Heart left ventricle (tissue), 16 donors: ENCODE results near the gene MXRA8. TPM values are rescaled to one million over a fixed set of nuclear protein-coding genes. Genes with fewer than 3 reads are reported as not detected.

Experiments used
- ATAC-seq, 4 donors: fragments of 200-7000 bp; cut with Tn5 transposase; one replicate each; pipeline ENCODE4 v1.9.1; 2020 to 2022; ENCODE audit warnings: moderate library complexity in 4 of 4, mild to moderate bottlenecking in 3 of 4, moderate number of reproducible peaks in 1 of 4
- DNase-seq, 5 donors: peaks; one replicate each; pipeline ENCODE4 v3.0.0-alpha.2; 2020
- H3K27ac ChIP-seq, 12 donors: fragments of 200-600 bp; sonication (generic) in 4 of 12; one replicate each; pipeline versions ENCODE4 v1.5.0 to v1.8.0; 2016 to 2022; ENCODE audit warnings: mild to moderate bottlenecking in 2 of 12
- H3K27me3 ChIP-seq, 9 donors: fragments of 200-600 bp; sonication (generic) in 2 of 9; one replicate each; pipeline versions ENCODE4 v1.5.1 to v1.8.0; 2016 to 2022; ENCODE audit warnings: mild to moderate bottlenecking in 3 of 9
- H3K36me3 ChIP-seq, 9 donors: fragments of 200-600 bp; sonication (generic) in 2 of 9; one replicate each; pipeline versions ENCODE4 v1.5.0 to v1.8.0; 2018 to 2022; ENCODE audit warnings: mild to moderate bottlenecking in 2 of 9
- H3K4me1 ChIP-seq, 12 donors: fragments of 200-600 bp; sonication (generic) in 4 of 12; one replicate each; pipeline versions ENCODE4 v1.5.0 to v1.8.0; 2016 to 2022; ENCODE audit warnings: mild to moderate bottlenecking in 3 of 12
- H3K4me3 ChIP-seq, 12 donors: fragments of 200-600 bp; sonication (generic) in 4 of 12; one replicate each; pipeline versions ENCODE4 v1.5.0 to v1.8.0; 2017 to 2022; ENCODE audit warnings: mild to moderate bottlenecking in 9 of 12, moderate library complexity in 4 of 12
- H3K9me3 ChIP-seq, 12 donors: fragments of 200-600 bp; sonication (generic) in 4 of 12; one replicate each; pipeline versions ENCODE4 v1.5.0 to v1.8.0; 2016 to 2022; ENCODE audit warnings: mild to moderate bottlenecking in 1 of 12
- POLR2A ChIP-seq, 2 donors: fragments of 450-650 bp; IDR thresholded peaks; one replicate each; pipeline ENCODE4 v1.6.1; 2017; ENCODE audit warnings: antibody characterized with exemption in 2 of 2, mild to moderate bottlenecking in 2 of 2, moderate library complexity in 2 of 2
- WGBS, 4 donors: extraction: QIAGEN DNeasy Blood & Tissue Kit in 2 of 4; methylation state at CpG; one replicate each; pipeline versions ENCODE4 v1.1.5 to v1.1.7; 2013 to 2018; 5-methylcytosine and 5-hydroxymethylcytosine counted together
- intact Hi-C, 10 donors: fragments of 100-400 bp; cut with DNase I; formaldehyde crosslinking; loops; one replicate each; pipeline versions ENCODE4 v1.11.1 to v1.14.2; 2022
- polyA plus RNA-seq, 2 donors: library from polyadenylated mRNA; stranded (reverse); fragments of 200-250 nt; gene quantifications; one replicate each; pipeline ENCODE4 v1.2.3, GENCODE V29; 2013
- total RNA-seq, 9 donors: library from RNA; depleted of rRNA in 2 of 9; stranded (reverse); fragments of >200 nt in 2 of 9; fragmentation: NEBNext Ultra II Directional in 3 of 9; extraction: Animal tissue kit (Norgen Biotek cat#: 25700) in 3 of 9; gene quantifications; one replicate each; pipeline versions ENCODE4 v1.1.0 to v1.2.4, GENCODE V29; 2016 to 2023
- TF ChIP-seq, protein P1 (sequence below), 12 donors: fragments of 200-600 bp; sonication (generic) in 4 of 12; IDR thresholded peaks; one replicate each; pipeline versions ENCODE4 v1.5.0 to v1.8.0; 2018 to 2022; ENCODE audit warnings: antibody characterized with exemption in 12 of 12, mild to moderate bottlenecking in 5 of 12
- donor health status: ischemic (EF 13 %, LVEDD 7.1; RV severe dilation, severe dysfunction).
- donor health status: healthy with polysubstance abuse.
- donor health status: DM: no; HTN: yes; CAD: no.
- donor health status: DM: no; HTN: no; CAD: no.
- donor health status: ischemic (EF 25% LVEDD 6.9; RV normal size, moderate dysfunction).
- donor health status: ischemic (EF 25% LVEDD 5.7; RV mildly dilated, moderate dysfunction).
- donor health status: healthy.
- donor health status: DM: yes; HTN: yes; CAD: no.
- donor health status: ischemic (EF 35%, LVEDD 5.7; RV mildly dilated, moderate dysfunction).
- donor health status: nonischemic (EF 11% LVEDD 7.7; RV severe dilation, severe dysfunction).
- donor health status: DM: yes; HTN: yes; CAD: no.
- donor health status: PGD.
- donor health status: ischemic (EF 29% LVEDD 5.4; RV normal size, mild dysfunction).
- donor health status: nonischemic (EF 23%, LVEDD 6.1; RV moderate dilation, normal function).

MXRA8 gene
- total and polyA plus RNA-seq, 11 donors = 10.5 to 49.3 (median 19.5) TPM

DNA sequence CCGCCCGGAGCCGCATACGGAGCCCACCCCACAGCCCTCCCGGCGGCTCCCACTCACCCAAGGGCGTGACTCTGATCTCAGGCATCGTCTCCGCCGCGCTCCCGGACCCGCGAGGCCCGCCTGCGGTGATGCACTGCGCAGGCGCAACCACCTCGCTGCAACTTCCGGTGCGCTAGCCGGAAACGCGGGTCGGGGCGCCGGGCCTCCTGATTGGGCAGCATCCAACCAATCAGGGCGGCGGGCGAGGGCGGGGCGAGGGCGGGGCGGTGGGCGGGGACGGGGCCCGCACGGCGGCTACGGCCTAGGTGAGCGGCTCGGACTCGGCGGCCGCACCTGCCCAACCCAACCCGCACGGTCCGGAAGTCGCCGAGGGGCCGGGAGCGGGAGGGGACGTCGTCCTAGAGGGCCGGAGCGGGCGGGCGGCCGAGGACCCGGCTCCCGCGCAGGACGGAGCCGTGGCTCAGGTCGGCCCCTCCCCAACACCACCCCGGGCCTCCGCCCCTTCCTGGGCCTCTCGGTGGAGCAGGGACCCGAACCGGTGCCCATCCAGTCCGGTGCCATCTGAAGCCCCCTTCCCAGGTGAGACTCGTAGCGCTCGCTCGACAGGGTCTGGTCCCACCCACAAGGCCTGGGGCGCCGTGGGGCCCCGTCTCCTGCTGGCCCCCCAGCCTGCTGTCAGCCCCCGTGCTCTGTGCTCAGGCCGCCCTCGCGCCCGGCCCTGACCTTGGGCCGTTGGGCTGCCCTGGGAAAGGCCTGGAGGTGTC is 33.6 kb downstream of the MXRA8 start, which contains the start of the genes CPTP and INTS11:
CPTP (plus strand) TSS at position 279 of the 764 bp plus-strand sequence. CDS start 2,109 bp downstream, outside the sequence.
INTS11 (minus strand) TSS at position 137 of the 764 bp plus-strand sequence; CDS start at position 85, 52 bp downstream.
- H3K36me3 ChIP-seq = peaks cover 0 to 38% (median 33%) of the 10 kb centered on the region in 9 donors
- DNase-seq = peak; percentile 94 to 99 (median 96)
- H3K4me3 ChIP-seq = peak within 1 kb of the TSS; percentile 73 to 100 (median 95)
- H3K27ac ChIP-seq = peak within 1 kb of the TSS; percentile 88 to 98 (median 96)
- peaks cover 7 to 80% (median 43%) of the 10 kb centered on the region in 12 donors for H3K4me1 ChIP-seq
- intact Hi-C loops = loop anchor here in 1 of 10 donors (2.0 kb wide), 1 partner anchor 24 kb away; the partner anchor contains the start of gene DVL1
- no peaks in the 10 kb centered on the region for H3K9me3 ChIP-seq
- WGBS, 4 donors = 0 to 2% (median 1%) methylated on average over 5 to 84 of the region's 84 CpGs
- ATAC-seq = peak; percentile 55 to 81 (median 80)
- TF ChIP-seq, protein P1, sequence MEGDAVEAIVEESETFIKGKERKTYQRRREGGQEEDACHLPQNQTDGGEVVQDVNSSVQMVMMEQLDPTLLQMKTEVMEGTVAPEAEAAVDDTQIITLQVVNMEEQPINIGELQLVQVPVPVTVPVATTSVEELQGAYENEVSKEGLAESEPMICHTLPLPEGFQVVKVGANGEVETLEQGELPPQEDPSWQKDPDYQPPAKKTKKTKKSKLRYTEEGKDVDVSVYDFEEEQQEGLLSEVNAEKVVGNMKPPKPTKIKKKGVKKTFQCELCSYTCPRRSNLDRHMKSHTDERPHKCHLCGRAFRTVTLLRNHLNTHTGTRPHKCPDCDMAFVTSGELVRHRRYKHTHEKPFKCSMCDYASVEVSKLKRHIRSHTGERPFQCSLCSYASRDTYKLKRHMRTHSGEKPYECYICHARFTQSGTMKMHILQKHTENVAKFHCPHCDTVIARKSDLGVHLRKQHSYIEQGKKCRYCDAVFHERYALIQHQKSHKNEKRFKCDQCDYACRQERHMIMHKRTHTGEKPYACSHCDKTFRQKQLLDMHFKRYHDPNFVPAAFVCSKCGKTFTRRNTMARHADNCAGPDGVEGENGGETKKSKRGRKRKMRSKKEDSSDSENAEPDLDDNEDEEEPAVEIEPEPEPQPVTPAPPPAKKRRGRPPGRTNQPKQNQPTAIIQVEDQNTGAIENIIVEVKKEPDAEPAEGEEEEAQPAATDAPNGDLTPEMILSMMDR (IDR thresholded peaks at IDR 0.05) = no peak
- peak; percentile 52 to 81 for TF ChIP-seq POLR2A (IDR thresholded peaks at IDR 0.05)
- H3K27me3 ChIP-seq = no peaks in the 10 kb centered on the region

DNA sequence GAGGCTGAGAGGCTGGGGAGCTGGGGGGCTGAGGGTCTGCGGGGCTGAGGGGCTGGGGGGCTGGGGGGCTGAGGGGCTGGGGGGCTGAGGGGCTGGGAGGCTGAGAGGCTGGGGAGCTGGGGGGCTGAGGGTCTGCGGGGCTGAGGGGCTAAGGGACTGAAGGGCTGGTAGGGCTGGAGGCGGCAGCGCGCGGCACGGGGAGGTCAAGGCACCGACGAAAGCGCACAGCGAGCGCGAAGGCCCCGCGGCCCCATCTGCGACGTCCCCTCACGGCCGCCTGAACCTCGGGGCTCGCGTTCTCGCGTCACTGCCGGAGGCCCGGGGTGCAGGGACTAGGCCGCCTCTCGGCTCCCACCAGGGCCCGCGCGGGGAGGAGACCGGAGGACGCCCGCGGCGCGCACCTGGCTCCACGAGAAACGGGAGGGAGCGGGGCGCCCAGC is 34.3 kb downstream of the MXRA8 start:
- WGBS, 4 donors = 0 to 1% (median 0%) methylated on average over 5 to 41 of the region's 41 CpGs
- Histone ChIP-seq H3K27ac (peak overlapping the region; percentile 67 to 98 (median 96)), H3K4me3 (peak overlapping the region; percentile 73 to 100 (median 95)), H3K27me3 (no peaks in the 10 kb centered on the region), H3K36me3 (peaks cover 0 to 44% (median 36%) of the 10 kb centered on the region in 9 donors), H3K4me1 (peaks cover 7 to 80% (median 43%) of the 10 kb centered on the region in 12 donors), H3K9me3 (no peaks in the 10 kb centered on the region)
- ATAC-seq (no peak), DNase-seq (no peak)
- intact Hi-C loops = loop anchor here in 1 of 10 donors (2.0 kb wide), 1 partner anchor 25 kb away; the partner anchor contains the start of gene DVL1
- TF ChIP-seq, protein P1 (IDR thresholded peaks at IDR 0.05) = no peak
- no peak for TF ChIP-seq POLR2A (IDR thresholded peaks at IDR 0.05)

- TF ChIP-seq, protein P1 (IDR thresholded peaks at IDR 0.05) = no peak
- H3K27me3 ChIP-seq = no peaks in the 10 kb centered on the region
- peak overlapping the region in 1 of 12 donors; percentile 28 for H3K4me3 ChIP-seq
- ATAC-seq (no peak), DNase-seq (no peak)
- H3K9me3 ChIP-seq = no peaks in the 10 kb centered on the region
- peaks cover 7 to 80% (median 47%) of the 10 kb centered on the region in 12 donors for H3K4me1 ChIP-seq
- peaks cover 0 to 44% (median 30%) of the 10 kb centered on the region in 9 donors for H3K36me3 ChIP-seq
- H3K27ac ChIP-seq = no peak overlapping the region
- WGBS, 4 donors = 78 to 92% (median 87%) methylated on average over 9 to 10 of the region's 10 CpGs
- intact Hi-C loops = no loop called here
Measured at GRCh38 chr1:1322952-1323351, 35.4 kb downstream of the MXRA8 start.

DNA sequence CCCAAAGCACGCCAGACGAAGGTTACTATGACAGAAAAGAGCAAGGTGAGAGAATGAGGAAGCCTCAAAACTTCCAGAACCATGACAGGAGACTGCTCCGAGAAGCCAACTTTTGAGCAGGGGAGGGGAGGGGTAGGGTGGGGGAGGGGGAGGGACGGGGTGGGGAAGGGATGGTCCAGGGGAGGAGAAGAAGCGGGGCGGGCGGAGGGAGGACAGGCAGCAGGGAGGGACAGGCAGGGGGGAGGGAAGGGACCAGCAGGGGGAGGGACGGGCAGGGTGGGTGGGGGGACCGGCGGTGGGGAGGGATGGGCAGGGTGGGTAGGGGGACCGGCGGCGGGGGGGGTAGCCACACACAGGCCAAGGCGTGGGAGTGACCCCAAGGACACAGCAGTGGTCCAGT is 35.9 kb downstream of the MXRA8 start:
- no peaks in the 10 kb centered on the region for H3K9me3 ChIP-seq
- no peaks in the 10 kb centered on the region for H3K27me3 ChIP-seq
- peaks cover 7 to 80% (median 50%) of the 10 kb centered on the region in 12 donors for H3K4me1 ChIP-seq
- ATAC-seq (no peak), DNase-seq (no peak)
- TF ChIP-seq, protein P1 (IDR thresholded peaks at IDR 0.05) = no peak
- TF ChIP-seq POLR2A (IDR thresholded peaks at IDR 0.05) = no peak
- intact Hi-C loops = no loop called here
- no peak overlapping the region for H3K27ac ChIP-seq
- peaks cover 0 to 44% (median 29%) of the 10 kb centered on the region in 9 donors for H3K36me3 ChIP-seq
- WGBS, 4 donors = 86 to 93% (median 89%) methylated on average over 4 to 14 of the region's 14 CpGs
- no peak overlapping the region for H3K4me3 ChIP-seq
